H1 (cell line): ENCODE results near the gene PLOD1. TPM values are rescaled to one million over a fixed set of nuclear protein-coding genes. Genes with fewer than 3 reads are reported as not detected.

ENCODE experiments used
- CTCF ChIA-PET: fragments of 300-600 bp; sonication (Branson Sonifier 250); formaldehyde crosslinking; loops from one replicate; lab custom pipeline; 2021; ENCODE audit not compliant: partially characterized antibody; lab: Charles Lee
- POLR2A ChIA-PET: fragments of 300-600 bp; sonication (Branson Sonifier 250); formaldehyde crosslinking; loops from one replicate; lab custom pipeline; 2021; ENCODE audit warnings: inconsistent platforms; ENCODE audit not compliant: partially characterized antibody; lab: Charles Lee
- DNase-seq, 2 experiments: peaks; one replicate each; pipeline versions ENCODE4 v3.0.0 to v3.0.0-alpha.2; 2010 to 2022; ENCODE audit warnings: low spot score in 2 of 2, low read depth in 1 of 2, mixed read lengths in 1 of 2
- FAIRE-seq: peaks from 2 replicates; lab custom pipeline; 2011; peaks lifted over from hg19 to GRCh38; lab: Jason Lieb, UNC
- H2AFZ ChIP-seq: 2 replicates; pipeline ENCODE4 v1.8.1; 2012; ENCODE audit warnings: low read length, inconsistent platforms
- H2AK5ac ChIP-seq: 2 replicates; pipeline ENCODE4 v1.6.1; 2013; ENCODE audit warnings: low read depth, low read length
- H2BK120ac ChIP-seq: replicated peaks from 2 replicates; pipeline ENCODE3; 2013; ENCODE audit warnings: low read depth, low read length, inconsistent platforms
- H2BK12ac ChIP-seq: 2 replicates; pipeline ENCODE4 v1.6.1; 2013; ENCODE audit warnings: low read depth, low read length
- H2BK15ac ChIP-seq: 2 replicates; pipeline ENCODE4 v1.6.1; 2013; ENCODE audit warnings: low read length
- H2BK20ac ChIP-seq: 2 replicates; pipeline ENCODE4 v1.6.1; 2013; ENCODE audit warnings: low read length
- H2BK5ac ChIP-seq: 2 replicates; pipeline ENCODE4 v1.6.1; 2013; ENCODE audit warnings: low read depth, low read length
- H3K14ac ChIP-seq: 2 replicates; pipeline ENCODE4 v1.6.1; 2013; ENCODE audit warnings: inconsistent platforms; ENCODE audit not compliant: insufficient read length
- H3K18ac ChIP-seq: 2 replicates; pipeline ENCODE4 v1.6.1; 2013; ENCODE audit warnings: low read length; ENCODE audit errors: extremely low read depth
- H3K23ac ChIP-seq: 2 replicates; pipeline ENCODE4 v1.6.1; 2013; ENCODE audit warnings: inconsistent platforms; ENCODE audit not compliant: insufficient read length
- H3K23me2 ChIP-seq: 2 replicates; pipeline ENCODE4 v1.6.1; 2013; ENCODE audit warnings: low read depth, low read length
- H3K27ac ChIP-seq: 2 replicates; pipeline ENCODE4 v1.6.1; 2011; ENCODE audit warnings: low read depth, low read length, inconsistent platforms
- H3K27me3 ChIP-seq, 4 experiments: replicated peaks in 1 of 4; 1 replicate in 1 of 4; 2 replicates in 3 of 4; pipeline versions ENCODE4 v1.6.1 to v1.8.1; 2011 to 2013; ENCODE audit warnings: low read length in 3 of 4, mild to moderate bottlenecking in 3 of 4, inconsistent platforms in 2 of 4, mixed read lengths in 2 of 4, moderate library complexity in 1 of 4; ENCODE audit not compliant: control insufficient read depth in 3 of 4, insufficient read depth in 3 of 4; ENCODE audit errors: extremely low read depth in 1 of 4
- H3K36me3 ChIP-seq, 4 experiments: 2 replicates each; pipeline versions ENCODE4 v1.6.1 to v1.8.1; 2011 to 2013; ENCODE audit warnings: mild to moderate bottlenecking in 4 of 4, low read length in 3 of 4, moderate library complexity in 2 of 4, control low read depth in 1 of 4, inconsistent platforms in 1 of 4; ENCODE audit not compliant: insufficient read depth in 4 of 4, control insufficient read depth in 2 of 4
- H3K4ac ChIP-seq: replicated peaks from 2 replicates; pipeline ENCODE3; 2013; ENCODE audit warnings: low read length, low read depth, mixed read lengths, inconsistent platforms; ENCODE audit not compliant: insufficient read length
- H3K4me1 ChIP-seq, 4 experiments: replicated peaks in 1 of 4; 1 replicate in 1 of 4; 2 replicates in 3 of 4; pipeline versions ENCODE4 v1.6.1 to v1.8.1; 2011 to 2013; ENCODE audit warnings: low read length in 3 of 4, inconsistent platforms in 2 of 4, mixed read lengths in 1 of 4; ENCODE audit not compliant: insufficient read depth in 4 of 4, control insufficient read depth in 3 of 4
- H3K4me2 ChIP-seq, 2 experiments: 2 replicates each; pipeline versions ENCODE4 v1.6.1 to v1.8.1; 2011 to 2013; ENCODE audit warnings: low read depth in 2 of 2, low read length in 2 of 2, control low read depth in 1 of 2, inconsistent platforms in 1 of 2, mild to moderate bottlenecking in 1 of 2; ENCODE audit not compliant: insufficient read depth in 1 of 2
- H3K4me3 ChIP-seq, 4 experiments: fragments of 200-600, 300-600 bp in 1 of 4; sonication (generic), shearing (Covaris generic), sonication (Bioruptor Twin) in 1 of 4; 2 replicates each; pipeline versions ENCODE4 v1.5.1 to v1.8.1; 2011 to 2016; ENCODE audit warnings: low read length in 4 of 4, low read depth in 3 of 4, control low read depth in 2 of 4, inconsistent platforms in 2 of 4, mild to moderate bottlenecking in 2 of 4, mixed read lengths in 1 of 4, moderate library complexity in 1 of 4; ENCODE audit not compliant: insufficient read depth in 2 of 4; ENCODE audit errors: extremely low read depth in 1 of 4
- H3K56ac ChIP-seq: replicated peaks from 2 replicates; pipeline ENCODE3; 2013; ENCODE audit warnings: low read depth, mild to moderate bottlenecking, mixed read lengths, low read length, inconsistent platforms; ENCODE audit not compliant: insufficient read length
- H3K79me1 ChIP-seq: 2 replicates; pipeline ENCODE4 v1.6.1; 2013; ENCODE audit warnings: low read depth, low read length, control low read depth
- H3K79me2 ChIP-seq, 2 experiments: 2 replicates each; pipeline versions ENCODE4 v1.6.1 to v1.8.1; 2012 to 2013; ENCODE audit warnings: low read length in 2 of 2, mild to moderate bottlenecking in 2 of 2, inconsistent platforms in 1 of 2; ENCODE audit not compliant: insufficient read depth in 2 of 2, control insufficient read depth in 1 of 2
- H3K9ac ChIP-seq, 4 experiments: replicated peaks in 1 of 4; 1 replicate in 1 of 4; 2 replicates in 3 of 4; pipeline versions ENCODE4 v1.6.1 to v1.8.1; 2011 to 2013; ENCODE audit warnings: low read depth in 3 of 4, low read length in 3 of 4, control low read depth in 2 of 4, mild to moderate bottlenecking in 2 of 4, moderate library complexity in 2 of 4, inconsistent platforms in 1 of 4; ENCODE audit errors: extremely low read depth in 1 of 4
- H3K9me3 ChIP-seq, 2 experiments: 2 replicates each; pipeline versions ENCODE4 v1.6.1 to v1.8.1; 2012 to 2013; ENCODE audit warnings: mild to moderate bottlenecking in 2 of 2, moderate library complexity in 2 of 2, control low read depth in 1 of 2, inconsistent platforms in 1 of 2, low read depth in 1 of 2, low read length in 1 of 2, mixed read lengths in 1 of 2; ENCODE audit not compliant: insufficient read depth in 2 of 2
- H4K20me1 ChIP-seq, 2 experiments: replicated peaks in 1 of 2; 2 replicates each; pipeline versions ENCODE3 to v1.8.1; 2011 to 2013; ENCODE audit warnings: inconsistent platforms in 2 of 2, low read length in 2 of 2, mild to moderate bottlenecking in 1 of 2; ENCODE audit not compliant: insufficient read depth in 2 of 2, control insufficient read depth in 1 of 2
- H4K5ac ChIP-seq: 2 replicates; pipeline ENCODE4 v1.6.1; 2013; ENCODE audit warnings: low read length, low read depth, mixed read lengths, inconsistent platforms; ENCODE audit not compliant: insufficient read length
- H4K8ac ChIP-seq: 2 replicates; pipeline ENCODE4 v1.8.0; 2013; ENCODE audit warnings: mild to moderate bottlenecking, moderate library complexity, low read length, inconsistent platforms; ENCODE audit not compliant: insufficient read depth; ENCODE audit errors: extremely low read depth
- H4K91ac ChIP-seq: replicated peaks from 2 replicates; pipeline ENCODE3; 2013; ENCODE audit warnings: low read length, mixed read lengths, inconsistent platforms; ENCODE audit not compliant: insufficient read length
- CHD2 ChIP-seq: IDR thresholded peaks from 2 replicates; pipeline ENCODE4 v1.6.1; 2012; ENCODE audit warnings: low read length, improper control_type of control experiment
- KDM1A ChIP-seq: fragments of 200-600, 300-600 bp; sonication (generic); IDR thresholded peaks from 2 replicates; pipeline ENCODE4 v1.7.1; 2016; ENCODE audit warnings: mild to moderate bottlenecking, low read length, borderline replicate concordance
- WGBS, 2 experiments: shearing (Covaris generic) in 1 of 2; methylation state at CpG; one replicate each; pipeline versions ENCODE4 v1.1.6 to v1.1.7; 2013 to 2015; ENCODE audit warnings: low lambda C conversion rate in 2 of 2, mixed read lengths in 2 of 2, inconsistent platforms in 1 of 2, low coverage in 1 of 2, missing lambda C conversion rate in 1 of 2; ENCODE audit not compliant: insufficient replicate concordance in 2 of 2, insufficient coverage in 1 of 2, insufficient read length in 1 of 2; ENCODE audit errors: extremely low coverage in 1 of 2, missing lambda C conversion rate in 1 of 2; 5-methylcytosine and 5-hydroxymethylcytosine counted together
- polyA plus RNA-seq, 7 experiments: library from polyadenylated mRNA; depleted of rRNA in 3 of 7; stranded (reverse) in 5 of 7; unstranded in 2 of 7; fragments of >200 nt in 5 of 7; fragments of 200-250 nt in 2 of 7; gene quantifications; 1 replicate in 5 of 7; 2 replicates in 1 of 7; 4 replicates in 1 of 7; pipeline versions ENCODE4 v1.2.1 to v1.2.3, GENCODE V29; 2011 to 2013; ENCODE audit warnings: missing spikeins in 2 of 7, mixed read lengths in 2 of 7
- total RNA-seq: library from RNA; stranded (reverse); fragmentation: NEBNext Ultra II Directional; extraction: Animal tissue kit (Norgen Biotek cat#: 25700); gene quantifications from 2 replicates; pipeline ENCODE4 v1.2.1, GENCODE V29; 2021
- TF ChIP-seq, protein P1 (sequence below): IDR thresholded peaks from 2 replicates; pipeline ENCODE4 v1.6.1; 2011; ENCODE audit warnings: low read depth, mild to moderate bottlenecking, low read length; ENCODE audit not compliant: insufficient read depth

PLOD1 gene
- total and polyA plus RNA-seq, 2 of the 8 experiments (the other 6 are each of a cell fraction or from before 2014, with no cell fraction given) = 44.9 to 51.8 TPM

DNA sequence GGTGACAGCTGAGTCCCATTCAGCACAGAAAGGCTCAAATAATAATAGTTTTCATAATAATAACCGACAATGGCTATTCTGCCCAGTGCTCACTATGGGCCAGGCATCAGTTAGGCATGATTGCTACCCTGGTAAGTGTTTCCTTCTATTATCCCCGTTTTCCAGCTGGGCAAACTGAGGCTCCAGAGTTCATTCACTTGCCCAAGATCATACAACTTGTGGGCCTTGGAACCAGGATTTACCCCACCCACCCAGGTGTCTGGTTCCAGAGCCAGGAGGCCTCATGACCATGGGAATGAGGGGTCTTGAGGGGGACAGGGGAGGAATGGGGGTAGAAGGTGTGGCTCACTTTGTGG lies 518 bp downstream of the PLOD1 start:
- peaks cover 5% of the 10 kb centered on the region for H3K23me2 ChIP-seq
- no peak overlapping the region for H2AFZ ChIP-seq
- peak overlapping the region; percentile 48 to 66 (median 64) for H3K4me3 ChIP-seq
- H3K14ac ChIP-seq = no peak overlapping the region
- H3K56ac ChIP-seq = no peak overlapping the region
- no peak for DNase-seq
- H3K4me1 ChIP-seq = peaks cover 0 to 16% (median 10%) of the 10 kb centered on the region in 4 experiments; a peak in 6 of 7 replicates
- 0 out of 2 replicates have a peak overlapping the region, but pooled peaks have one; percentile 56 for H2BK5ac ChIP-seq
- H3K27ac ChIP-seq = no peak overlapping the region
- ChIA-PET CTCF (interaction anchor here (1.0 to 2.0 kb wide), 3 partner anchors 9 to 32 kb away, joined by 3 to 5 read pairs (median 5); no protein-coding TSS in a partner anchor), POLR2A (interaction anchor here (1.0 to 15.4 kb wide), 8 partner anchors 9 to 272 kb away, joined by 3 to 263 read pairs (median 5); partner anchors contain the start of genes KIAA2013 and MFN2)
- no peak overlapping the region for H2BK20ac ChIP-seq
- 59% methylated on average over 2 of the region's 2 CpGs; no CpG with 5 or more reads in 1 of the 2 experiments for WGBS, 2 experiments
- no peak for FAIRE-seq
- no peaks in the 10 kb centered on the region; a peak in 1 of 4 replicates for H3K79me2 ChIP-seq
- H3K9ac ChIP-seq = peak overlapping the region in 2 of 4 experiments; percentile 76 to 82; a peak in 3 of 7 replicates
- H3K4ac ChIP-seq = no peak overlapping the region
- peak overlapping the region; percentile 43; the same call in 1 of the 2 replicates for H2BK12ac ChIP-seq
- H2AK5ac ChIP-seq = no peak overlapping the region
- peak overlapping the region; percentile 92 to 94 for H3K4me2 ChIP-seq
- peaks cover 3% of the 10 kb centered on the region; the same call in 1 of the 2 replicates for H3K79me1 ChIP-seq
- H3K27me3 ChIP-seq = no peaks in the 10 kb centered on the region
- no peaks in the 10 kb centered on the region for H4K20me1 ChIP-seq
- H4K91ac ChIP-seq = no peak overlapping the region
- no peak overlapping the region for H4K8ac ChIP-seq
- no peak overlapping the region for H4K5ac ChIP-seq
- no peak overlapping the region for H2BK15ac ChIP-seq
- no peaks in the 10 kb centered on the region for H3K36me3 ChIP-seq
- no peak overlapping the region for H3K23ac ChIP-seq
- H2BK120ac ChIP-seq = no peak overlapping the region
- peak overlapping the region; percentile 90; the same call in 1 of the 2 replicates for H3K18ac ChIP-seq
- H3K9me3 ChIP-seq = no peaks in the 10 kb centered on the region
- TF ChIP-seq KDM1A (peak; percentile 88; the same call in 1 of the 2 replicates), CHD2 (no peak)
- TF ChIP-seq, protein P1, sequence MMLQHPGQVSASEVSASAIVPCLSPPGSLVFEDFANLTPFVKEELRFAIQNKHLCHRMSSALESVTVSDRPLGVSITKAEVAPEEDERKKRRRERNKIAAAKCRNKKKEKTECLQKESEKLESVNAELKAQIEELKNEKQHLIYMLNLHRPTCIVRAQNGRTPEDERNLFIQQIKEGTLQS = no peak
